ENCODE data around the gene SSH2. TPM values are rescaled to one million over a fixed set of nuclear protein-coding genes. Genes with fewer than 3 reads are reported as not detected.

SSH2 gene
- total RNA-seq, 1 donor from 2014 or later = 16.2 TPM

DNA sequence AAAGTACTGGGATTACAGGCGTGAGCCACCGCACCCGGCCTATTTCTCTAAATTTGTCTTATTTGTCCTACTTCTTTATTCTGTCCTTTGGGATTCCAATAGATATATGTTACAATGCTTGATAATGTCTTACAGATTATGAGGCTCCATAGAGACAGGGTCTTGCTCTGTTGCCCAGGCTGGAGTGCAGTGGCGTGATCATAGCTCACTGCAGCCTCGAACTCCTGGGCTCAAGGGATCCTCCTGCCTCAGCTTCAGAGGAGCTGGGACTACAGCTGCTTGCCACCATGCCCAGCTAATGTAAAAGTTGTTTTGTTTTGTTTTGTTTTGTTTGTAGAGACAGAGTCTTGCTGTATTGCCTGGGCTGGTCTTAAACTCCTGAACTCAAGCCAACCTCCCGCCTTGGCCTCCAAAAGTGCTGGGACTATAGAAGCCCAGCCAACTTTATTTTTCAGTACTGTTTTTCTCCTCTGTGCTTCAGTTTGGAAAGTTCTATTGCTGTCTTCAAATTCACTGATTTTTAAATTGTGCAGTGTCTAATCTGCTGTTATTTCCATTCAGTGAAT lies 326.8 kb downstream of the SSH2 start:
- peak; percentile 43 for DNase-seq

DNA sequence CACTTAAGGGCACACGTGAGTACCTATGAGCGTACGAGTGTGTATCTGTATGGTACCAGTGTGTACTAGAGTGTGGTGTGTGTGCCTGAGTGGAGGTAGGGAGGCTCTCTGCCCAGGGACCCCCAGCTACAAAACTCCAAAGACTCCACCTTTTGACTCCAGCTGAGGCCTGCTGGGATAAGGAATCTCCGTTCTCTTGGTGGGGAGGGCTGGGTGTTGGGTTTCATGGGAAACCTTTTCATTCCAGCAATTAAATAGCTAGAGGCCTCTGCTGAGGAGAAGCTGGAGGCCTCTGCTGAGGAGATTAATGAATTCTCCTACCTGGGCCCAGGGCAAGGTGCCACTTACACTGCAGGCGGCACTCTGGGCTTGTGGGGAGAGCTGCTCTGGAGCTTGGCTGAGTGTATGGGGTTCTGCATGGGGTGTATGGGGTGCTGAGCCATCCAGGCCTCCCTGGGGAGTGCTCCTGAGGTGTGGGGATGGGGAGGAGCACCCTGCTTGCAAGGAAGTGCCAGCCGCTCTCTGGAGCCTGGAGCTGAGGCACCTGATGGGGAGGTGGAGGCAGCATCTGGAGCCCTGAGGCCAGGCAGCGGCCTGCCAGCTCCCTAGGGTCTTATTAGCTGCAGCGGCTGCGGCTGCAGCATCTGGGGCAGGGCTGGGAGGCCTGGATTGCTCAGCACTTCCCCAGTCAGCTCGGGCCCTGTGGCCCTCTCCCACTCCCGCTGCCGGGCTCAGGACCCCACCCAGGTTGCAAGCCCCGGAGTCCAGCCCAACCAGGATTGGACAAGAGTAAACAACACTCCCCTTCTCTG lies 332.5 kb downstream of the SSH2 start:
- no peak for DNase-seq

DNA sequence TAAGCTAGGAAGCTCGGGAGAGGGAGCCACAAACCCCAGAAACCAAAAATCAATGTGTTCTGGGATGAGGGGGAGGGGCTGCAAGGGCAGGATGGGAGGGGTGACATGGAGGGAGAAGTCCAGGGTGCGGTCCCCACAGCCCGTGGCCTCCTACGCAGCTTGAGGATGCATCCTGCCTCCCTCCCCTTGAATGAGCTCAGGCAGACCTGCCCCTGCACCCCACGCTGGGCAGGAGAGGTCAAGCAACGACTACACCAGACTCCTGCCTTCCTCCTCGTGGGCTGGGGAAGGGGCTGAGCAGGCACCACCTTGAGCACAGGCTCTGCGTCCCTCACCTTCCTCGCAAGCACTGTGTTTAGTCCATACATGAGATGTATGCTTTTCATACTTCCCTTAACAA lies 333.2 kb downstream of the SSH2 start:
- DNase-seq = no peak

DNA sequence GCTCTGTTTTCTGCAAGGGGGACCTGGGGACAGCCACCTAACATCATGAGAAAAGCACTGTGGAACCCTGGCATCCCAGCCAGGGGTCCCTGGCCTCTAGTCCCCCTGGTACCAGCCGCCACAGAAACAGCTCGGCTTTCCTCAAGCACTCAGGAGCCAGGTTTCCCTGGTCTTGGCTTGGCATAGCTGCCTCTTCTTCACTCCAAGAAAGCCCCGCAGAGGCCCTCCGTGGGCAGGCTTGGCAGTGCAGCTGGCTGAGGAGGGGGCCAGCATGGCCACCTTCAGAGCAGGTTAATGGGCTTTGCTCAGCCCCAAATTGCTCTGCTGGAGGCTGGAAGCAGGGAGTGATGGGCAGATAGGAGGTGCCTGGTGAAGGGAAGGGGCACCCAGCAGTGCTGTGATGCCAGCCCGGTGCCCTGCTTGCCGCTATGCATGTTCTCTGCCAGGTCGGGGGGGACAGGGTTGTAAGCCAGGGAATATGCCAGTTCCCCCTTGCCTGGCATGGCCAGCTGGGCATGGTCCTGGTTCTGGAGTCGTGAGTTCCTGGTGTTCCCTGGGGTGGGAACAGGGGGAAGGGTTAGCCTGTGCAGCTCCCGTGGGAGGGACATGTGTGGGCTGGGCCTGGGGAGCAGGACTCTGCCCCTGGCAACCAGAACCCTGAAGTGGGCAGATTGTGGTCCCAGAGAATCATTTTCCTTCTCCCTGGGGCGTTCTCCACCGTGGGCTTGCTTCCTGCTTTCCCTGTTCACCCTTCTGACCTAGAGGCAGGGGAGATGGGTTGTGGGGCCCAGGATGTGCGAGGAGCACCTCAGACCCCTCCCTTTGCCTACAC lies 333.9 kb downstream of the SSH2 start:
- DNase-seq = no peak

DNA sequence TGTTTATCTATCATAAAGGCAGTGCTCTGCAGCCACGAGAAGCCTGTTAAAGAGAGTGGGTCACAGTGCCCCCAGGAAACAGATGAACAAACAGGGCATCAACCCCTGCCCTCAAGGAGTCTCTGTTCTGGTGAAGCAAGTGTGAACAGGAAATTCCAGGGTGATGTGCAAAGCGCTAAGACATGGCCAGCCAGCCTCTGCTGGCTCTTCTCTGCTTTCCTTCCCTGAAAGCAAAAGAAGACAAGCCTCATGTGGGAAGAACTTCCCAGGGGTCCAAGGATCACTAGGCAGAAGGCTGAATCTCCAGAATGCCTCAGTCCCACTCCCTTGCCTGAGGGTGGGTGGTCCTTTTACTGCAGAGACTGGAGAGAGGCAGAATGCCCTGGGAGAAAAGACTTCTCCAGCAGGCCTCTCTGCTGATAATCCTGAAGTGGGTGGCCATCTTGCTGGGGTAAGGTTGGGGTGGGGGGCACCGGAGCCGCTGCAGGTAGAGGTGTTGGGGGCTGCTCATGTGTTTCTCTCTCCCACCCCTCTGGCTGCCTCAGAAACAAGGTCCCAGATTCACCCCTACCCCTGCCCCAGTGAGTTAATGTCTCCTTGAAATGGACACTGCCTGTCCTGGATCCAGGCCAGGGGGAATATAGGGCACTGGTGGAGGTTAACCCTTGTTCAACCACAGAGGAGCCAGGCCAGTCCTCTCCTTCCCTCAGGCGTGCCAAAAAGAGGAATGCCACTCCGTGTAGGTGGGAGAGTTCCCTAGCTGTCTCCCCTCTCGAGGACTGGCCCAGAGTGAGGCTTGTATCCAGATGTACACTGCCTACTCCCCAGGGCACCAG lies 334.7 kb downstream of the SSH2 start:
- DNase-seq = no peak

DNA sequence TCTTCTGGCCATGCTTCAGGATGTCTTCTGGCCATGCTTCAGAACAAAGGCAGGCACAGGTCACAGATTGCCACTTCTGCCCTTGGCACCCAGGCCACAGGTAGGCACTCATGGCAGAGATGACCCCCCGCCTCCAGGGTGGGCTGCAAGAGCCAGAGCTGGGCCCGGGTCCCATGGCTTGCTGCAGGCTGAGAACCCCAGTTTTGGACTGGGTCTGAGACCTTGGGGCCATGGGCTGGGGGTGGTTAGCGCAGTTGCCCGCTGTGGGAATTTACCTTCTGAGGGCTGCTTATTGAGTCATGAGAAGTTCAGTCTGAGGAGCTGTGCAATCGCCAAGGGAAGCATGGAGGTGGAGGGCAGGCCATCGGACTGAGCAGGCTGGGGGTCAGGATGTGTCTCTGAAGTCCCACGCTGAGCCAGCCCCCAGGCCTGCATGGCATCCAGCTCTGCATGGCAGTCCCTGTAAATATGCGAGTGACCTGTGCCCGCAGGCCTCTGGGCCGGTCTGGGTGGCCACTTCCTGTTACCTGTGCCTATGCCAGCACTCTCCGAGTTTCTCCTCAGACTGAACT lies 335.4 kb downstream of the SSH2 start:
- no peak for DNase-seq

DNA sequence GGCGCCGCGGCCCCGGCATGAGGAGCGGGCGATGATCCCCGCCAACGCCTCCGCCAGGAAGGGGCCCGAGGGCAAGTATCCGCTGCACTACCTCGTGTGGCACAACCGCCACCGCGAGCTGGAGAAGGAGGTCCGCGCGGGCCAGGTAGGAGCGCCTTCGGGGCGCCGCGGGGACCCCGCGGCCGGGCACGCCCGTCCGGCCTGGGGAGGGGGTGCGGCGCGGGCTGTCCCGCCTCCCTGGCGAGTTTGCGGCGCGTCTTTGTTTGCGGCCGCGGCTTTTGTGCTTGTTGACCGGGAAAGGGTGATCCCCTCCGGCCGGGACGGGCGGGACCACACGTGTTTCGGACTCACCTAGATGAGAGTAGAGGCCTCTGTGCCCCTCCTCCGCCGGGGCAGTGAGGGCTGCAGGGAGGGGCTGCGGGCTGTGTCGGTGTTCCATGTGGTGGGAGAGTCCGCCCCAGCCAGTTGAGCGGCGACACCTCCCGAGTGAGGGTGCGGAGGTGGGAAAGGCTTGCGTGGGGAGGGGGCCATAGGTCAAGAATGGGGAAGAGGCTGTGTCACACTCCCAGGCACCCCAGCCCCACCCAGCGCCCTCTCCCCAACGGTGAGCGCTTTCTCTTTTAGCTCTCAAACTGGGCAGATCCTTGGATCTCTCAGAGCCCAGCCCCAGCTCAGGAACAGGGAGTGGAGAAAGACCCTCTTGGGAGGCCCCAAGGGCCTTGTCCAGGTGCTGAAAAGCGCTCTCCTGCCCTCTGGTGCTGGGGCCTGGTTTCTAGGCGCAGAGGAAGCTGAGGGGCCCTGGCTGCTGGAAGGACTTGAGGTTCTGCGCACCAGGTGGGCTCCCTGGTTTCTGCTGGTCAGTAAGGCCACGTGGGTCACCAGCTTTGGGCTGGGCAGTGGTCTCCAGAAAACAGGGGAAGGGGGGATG lies 336.2 kb downstream of the SSH2 start:
- no peak for DNase-seq

DNA sequence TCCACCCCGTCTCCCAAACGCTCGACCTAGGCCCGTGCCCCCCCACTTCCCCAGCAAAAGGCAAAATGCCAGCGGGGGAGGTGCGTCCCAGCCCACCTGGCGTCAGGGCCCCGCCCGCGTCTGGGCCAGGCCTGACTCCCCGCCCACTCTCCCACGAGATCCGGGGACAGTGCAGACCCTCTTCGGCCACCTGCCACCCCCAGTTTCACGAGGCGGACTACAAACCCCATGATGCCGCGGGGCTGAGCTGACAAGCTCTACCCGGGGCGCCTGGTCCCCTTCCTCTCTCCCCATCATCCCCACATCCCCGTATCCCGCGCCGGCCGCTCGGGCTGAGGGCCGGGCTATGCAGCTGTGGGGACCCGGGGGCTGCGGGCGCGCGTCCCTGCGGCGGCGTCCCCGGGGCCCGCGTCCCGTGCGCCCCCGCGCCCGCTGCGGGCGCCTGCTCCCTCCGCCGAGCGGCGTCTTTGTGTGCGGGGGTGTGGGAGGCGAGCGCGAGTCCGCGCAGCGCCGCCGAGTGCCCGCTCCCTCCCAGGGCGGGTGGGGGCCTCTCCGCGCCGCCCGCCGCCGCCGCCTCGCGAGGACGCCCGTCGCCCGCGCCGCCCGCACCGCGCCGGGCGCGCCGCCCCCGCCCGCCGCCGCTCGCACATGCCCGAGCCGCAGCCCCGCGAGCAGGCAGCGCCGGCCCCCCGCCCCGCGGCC lies 337.0 kb downstream of the SSH2 start, which contains the start of gene ANKRD13B:
TSS of gene ANKRD13B (plus strand) at position 283 of the 702 bp plus-strand sequence. CDS start 490 bp downstream, outside the sequence.
- DNase-seq = no peak

DNA sequence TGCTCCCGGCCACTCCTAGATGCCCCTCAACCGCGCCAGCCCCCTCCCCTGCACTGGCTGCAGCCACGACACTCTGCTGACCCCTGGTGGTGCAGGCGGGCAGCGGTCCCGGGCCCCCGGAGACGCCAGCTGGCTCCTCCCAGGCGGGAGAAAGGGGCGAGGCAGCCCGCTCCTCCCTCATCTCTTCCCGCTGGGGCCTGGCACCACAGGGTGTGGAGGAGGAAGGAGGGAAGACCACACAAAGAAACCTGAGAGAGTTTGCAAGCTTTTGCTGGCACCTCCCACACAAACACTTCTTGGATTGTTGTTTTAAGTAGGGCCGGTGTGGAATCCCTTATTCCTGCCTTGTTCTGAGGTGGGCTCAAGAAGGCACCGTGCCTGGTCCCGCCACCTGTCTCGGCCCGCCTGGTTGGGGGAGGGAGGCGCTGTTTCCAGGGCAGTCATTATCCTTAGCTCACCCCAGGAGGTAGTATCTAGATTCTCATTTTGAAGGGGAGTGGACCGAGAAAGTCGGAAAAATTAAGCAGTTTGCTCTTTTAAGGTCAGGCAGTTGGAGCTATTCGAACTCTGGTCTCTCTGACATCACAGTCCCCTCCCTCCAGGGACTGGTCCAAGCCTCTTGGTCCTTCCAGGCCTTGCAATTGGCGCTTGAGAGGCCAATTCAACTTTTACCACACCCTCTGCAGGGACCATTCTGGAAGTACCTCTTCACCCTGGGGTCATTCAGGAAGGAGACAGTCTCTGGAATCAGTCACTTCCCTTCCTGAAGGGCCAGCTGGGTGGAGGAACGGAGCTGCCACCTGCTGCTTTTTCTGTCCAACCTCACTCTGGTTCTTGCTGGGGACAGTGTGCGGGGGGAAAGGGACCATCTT lies 338.1 kb downstream of the SSH2 start:
- peak; percentile 79 for DNase-seq

DNA sequence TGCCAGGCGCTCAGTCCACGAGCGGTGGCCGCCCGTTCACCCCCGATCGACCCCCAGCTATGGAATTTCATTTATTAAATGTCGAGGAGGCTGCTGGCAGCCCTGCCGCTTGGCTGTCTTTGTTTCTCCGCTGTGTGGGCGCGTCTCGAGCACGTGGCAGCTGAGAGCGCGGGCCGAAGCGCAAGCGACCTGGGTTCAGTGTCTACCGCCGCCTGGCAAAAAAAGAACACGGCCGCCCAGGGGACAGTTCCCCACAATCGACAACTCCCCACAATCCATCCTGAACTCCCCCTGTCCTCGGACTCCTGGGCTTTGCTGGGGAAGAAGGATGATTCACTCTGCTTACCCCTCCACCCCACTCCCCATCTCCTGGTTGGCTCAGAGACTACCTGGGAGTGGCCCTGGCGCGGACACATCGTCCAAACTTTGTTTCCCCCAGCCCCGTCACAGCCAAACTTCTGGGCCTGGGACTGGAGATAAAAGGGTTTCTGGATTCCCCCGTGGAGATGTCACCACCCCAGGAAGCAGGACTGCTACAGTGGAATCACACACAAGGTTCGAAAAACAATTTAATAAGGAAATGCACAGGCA lies 338.8 kb downstream of the SSH2 start:
- DNase-seq = no peak

DNA sequence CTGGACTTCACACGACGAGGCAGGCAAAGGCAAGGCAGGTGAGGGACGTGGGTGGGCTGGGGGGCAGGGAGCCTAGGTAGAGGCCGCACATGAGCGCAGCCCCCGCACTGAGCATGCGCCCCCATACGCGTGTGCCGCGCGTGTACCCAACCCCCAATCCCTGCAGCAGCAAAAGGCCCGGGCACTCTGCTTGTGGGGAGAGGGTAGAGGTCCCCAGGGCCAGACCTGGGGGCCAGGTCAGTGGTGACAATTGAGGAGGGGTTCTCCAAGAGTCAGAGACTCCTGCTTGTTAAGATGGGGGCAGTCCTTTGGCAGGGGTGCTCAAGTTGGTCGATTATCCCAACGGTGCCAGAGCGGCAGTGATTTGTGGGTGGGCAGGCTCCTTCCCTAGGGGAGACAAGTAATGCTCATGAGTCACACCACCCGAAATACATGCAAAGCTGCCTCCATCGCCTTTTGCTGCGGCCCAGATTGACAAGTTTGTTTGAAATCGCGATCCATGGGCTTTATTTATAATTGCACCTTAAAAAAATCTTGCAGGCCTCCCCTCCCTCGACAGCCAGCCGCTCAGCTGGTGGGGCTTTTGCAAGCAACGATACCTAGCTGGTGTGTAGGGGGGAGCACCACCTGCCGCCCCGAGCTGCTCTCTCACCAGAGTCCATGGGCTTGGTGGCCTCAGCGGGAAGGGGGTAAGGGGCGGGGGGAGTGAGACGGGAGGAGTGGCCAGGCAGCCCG lies 339.4 kb downstream of the SSH2 start:
- DNase-seq = no peak

DNA sequence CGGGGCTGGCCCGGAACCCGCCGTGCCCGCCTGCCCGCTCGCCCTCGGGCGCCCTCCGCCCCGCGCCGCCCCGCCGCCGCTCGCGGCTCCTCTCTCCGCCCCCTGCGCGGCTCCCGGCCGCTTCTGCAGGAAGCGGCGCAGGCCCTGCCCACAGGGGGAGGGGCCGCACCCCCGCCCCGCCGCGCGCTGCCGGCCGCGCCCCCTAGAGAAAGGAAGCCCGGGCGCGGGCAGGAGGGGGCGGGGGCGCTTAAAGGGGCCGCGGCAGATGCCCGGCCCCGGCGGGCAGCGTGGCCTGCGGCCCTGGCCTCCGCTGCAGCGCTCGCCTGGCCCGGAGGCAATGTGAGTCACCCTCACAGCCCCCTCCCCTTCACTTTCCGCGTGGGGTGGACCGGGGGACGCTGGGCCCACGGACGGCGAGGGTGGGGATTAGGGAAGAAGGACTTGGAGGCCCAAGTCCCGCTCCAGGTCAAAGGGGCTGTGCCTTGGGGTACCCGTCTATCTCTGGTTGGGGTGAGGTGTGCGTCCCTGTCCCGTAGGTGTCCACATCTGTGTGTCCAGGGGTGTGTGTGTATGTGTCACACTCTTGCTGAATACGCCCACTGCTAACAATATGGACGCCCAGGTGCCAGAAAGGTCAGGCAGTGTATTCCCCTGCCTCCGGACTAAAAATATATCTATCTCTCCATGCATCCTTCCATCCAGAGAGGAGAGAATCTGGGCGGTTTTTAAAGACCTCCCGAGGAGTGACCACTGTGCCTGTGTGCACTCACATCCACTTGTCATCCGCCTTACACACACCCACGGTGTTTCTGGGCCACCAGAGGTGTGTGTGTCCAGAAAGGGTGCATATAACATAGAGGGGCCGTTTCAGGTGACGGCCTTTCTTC lies 340.3 kb downstream of the SSH2 start, which contains the start of gene GIT1:
TSS of gene GIT1 (minus strand) at position 125 of the 887 bp plus-strand sequence. CDS start 270 bp downstream, outside the sequence.
- peak; percentile 62 for DNase-seq

DNA sequence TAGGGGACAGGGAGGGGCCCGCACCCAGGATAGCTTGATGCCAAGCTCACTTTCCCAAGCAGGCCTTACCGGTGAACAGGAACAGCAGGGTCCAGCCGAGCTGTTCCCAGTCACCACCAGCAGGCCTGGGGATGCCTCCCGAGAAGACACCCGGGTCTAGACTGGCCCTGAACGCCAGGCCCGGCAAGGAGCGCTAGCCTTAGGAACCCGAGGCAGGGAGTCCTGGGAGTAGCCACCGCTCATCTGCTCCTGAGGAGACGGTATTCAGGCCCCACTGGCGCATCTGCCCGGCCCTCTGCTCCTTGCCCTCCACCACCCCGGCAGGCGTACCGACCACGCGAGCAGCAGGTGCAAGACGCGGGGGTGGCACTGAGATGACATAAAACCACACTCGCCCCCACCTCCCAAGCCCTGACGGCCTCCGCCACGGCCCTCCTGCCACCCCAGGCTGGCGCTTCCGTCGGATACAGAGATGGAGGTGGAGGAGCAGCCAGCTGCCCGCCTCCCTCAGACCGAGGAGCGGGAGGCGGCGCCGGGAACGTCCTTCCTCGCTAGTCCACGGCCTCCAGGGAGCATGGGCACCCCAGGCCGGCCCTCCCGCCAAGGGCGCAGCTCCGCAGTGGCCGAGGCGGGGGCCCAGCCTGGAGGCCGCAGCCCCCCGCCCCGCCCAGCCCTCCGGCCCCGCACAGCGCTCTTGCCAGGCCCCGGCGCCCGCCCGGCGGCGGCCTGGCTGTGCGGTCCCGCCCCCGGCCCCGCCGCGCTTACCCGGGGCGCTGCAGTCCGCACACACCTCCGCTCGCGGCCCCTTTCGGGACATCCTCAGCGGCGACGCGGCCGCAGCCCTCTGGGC lies 341.2 kb downstream of the SSH2 start:
- no peak for DNase-seq

DNA sequence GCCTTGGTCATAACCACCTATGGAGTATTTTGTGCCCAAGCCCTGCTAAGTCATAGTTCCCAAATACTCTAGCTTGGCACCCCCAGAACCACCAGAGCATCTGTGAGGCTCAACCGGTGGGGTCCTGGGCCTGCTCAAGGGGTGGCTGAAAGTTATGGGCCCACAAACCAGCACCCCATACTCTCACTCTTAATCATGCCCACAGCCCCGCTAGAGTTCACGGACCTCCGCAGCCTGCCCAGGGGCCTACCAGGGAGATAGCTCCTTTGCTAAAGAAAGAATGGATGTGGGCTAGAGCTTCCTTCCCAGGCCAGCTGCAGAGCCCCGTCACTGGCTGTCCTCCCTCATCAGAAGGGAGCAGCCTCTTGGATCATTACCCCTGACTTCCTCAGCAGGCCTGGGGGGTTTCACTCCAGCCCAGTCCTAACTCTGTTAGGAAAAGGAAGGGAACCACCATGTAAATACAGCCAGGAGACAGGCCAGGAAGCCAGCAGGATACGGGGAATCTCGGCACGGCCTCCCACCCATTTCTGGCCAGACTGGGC lies 341.9 kb downstream of the SSH2 start:
- DNase-seq = no peak

DNA sequence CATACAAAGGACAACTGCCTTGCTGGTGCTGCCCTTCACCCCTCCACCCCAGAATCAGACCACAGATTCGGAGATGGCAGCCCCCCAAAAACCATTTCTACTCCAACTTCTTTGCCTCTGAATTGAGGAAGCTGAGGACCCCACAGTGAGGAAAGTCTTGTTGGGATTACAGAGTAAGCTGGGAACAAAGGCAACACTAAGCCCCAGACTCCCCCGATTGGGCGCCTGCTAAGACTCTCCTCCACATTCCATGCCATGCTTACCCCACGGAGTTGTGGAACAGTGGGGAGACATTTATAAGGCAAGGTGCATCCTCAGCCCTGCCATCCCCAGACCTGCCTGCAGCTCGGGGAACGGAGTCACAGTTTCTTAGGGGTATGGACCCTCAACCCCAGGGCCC lies 342.4 kb downstream of the SSH2 start:
- DNase-seq = no peak
